ENCODE results near the gene IPP. TPM values are rescaled to one million over a fixed set of nuclear protein-coding genes. Genes with fewer than 3 reads are reported as not detected.

IPP gene
- 14.6 and 15.3 TPM in 2 replicates for total RNA-seq

GRCh38 chr1:45750298-45751038 is at the start of gene IPP:
Gene IPP, minus strand, starts transcription at chr1:45750653. Its CDS starts 4,242 bp downstream, at chr1:45746411.

GRCh38 chr1:45687754-45688740 is 62.4 kb downstream of the IPP start, which contains the start of gene TMEM69:
Gene TMEM69, plus strand, starts transcription at chr1:45688181. Its CDS starts 2,888 bp downstream, at chr1:45691069.

DNA sequence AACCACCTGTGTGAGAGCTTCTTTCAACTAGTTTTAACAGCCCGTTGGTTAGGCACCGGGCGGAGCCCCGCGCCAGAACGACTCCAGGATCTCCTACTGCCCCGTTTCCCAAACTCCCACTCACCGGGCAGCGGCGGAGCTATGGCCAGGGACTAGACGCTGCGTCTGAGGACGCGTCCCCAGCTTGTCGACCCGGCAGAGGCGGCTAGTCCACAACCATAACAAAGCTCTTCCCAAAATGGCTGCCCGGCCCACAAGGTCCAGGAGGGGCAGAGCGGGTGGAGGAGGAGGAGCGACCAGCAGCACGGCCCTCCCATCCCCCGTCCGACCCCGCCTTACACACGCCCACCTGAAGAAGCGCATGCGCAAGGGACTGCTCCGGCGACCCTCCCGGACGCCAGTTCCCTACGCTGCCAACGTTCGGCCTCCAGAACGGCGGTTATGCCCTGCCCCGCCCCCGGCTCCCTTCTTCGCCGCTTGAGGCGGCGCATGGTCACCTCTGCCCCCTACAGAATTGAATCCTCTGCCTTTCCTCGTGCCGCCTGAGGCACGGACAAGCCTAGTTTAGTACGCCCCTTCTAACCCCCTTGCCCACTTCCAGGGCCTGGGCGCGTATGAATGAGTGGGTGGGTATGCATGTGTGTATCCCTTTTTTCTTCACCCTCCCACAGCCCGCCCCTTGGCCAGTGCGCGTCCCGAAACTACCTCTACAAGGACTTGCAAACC is 64.0 kb downstream of the IPP start, which contains the start of gene GPBP1L1:
Gene GPBP1L1 (minus strand): TSS at position 246 of the 726 bp plus-strand sequence. CDS start 27,446 bp downstream, outside the sequence.

Other genes starting within 250 kb of the IPP start
- 559 and 636 TPM in 2 replicates for gene PRDX1, start 228.8 kb downstream of the IPP start, total RNA-seq
- 174 and 209 TPM in 2 replicates for gene AKR1A1, start 199.8 kb downstream of the IPP start, total RNA-seq
- 33.4 and 51.8 TPM in 2 replicates for gene NASP, start 166.6 kb downstream of the IPP start, total RNA-seq
- 0.53 and 0.75 TPM in 2 replicates for gene CCDC17, start 126.6 kb downstream of the IPP start, total RNA-seq
- gene GPBP1L1, start 64.1 kb downstream of the IPP start, total RNA-seq = 87.2 and 89.6 TPM in 2 replicates
- 12.2 and 13.1 TPM in 2 replicates for gene TMEM69, start 62.5 kb downstream of the IPP start, total RNA-seq
- gene MAST2, start 53.0 kb upstream of the IPP start, total RNA-seq = 19.9 and 21.0 TPM in 2 replicates

Measured in aortic smooth muscle cell (primary cell).